Measurements from ENCODE around the gene ITM2B. TPM values are rescaled to one million over a fixed set of nuclear protein-coding genes. Genes with fewer than 3 reads are reported as not detected.

ITM2B gene
- total and polyA plus RNA-seq, 2 experiments from 2014 or later: 139 to 318 TPM

- no peak for TF ChIP-seq EZH2 (IDR thresholded peaks at IDR 0.05; ENCODE audit: low read depth, unreplicated experiment)
- no peak for TF ChIP-seq CTCF (conservative IDR thresholded peaks at IDR 0.05; ENCODE audit: low read depth in 2 of 2)
- no peak for TF ChIP-seq ZNF462 (CRISPR knock-in tag; IDR thresholded peaks at IDR 0.05)
- no peak for TF ChIP-seq JUNB (IDR thresholded peaks at IDR 0.05; ENCODE audit: unreplicated experiment)
- no peak for TF ChIP-seq ETS1 (IDR thresholded peaks at IDR 0.05)
- no peak for TF ChIP-seq ZNF114 (CRISPR knock-in tag; IDR thresholded peaks at IDR 0.05)
- TF ChIP-seq CREB1 (CRISPR knock-in tag; IDR thresholded peaks at IDR 0.05; ENCODE audit: low read depth): no peak
- TF ChIP-seq POLR2AphosphoS5 (IDR thresholded peaks at IDR 0.05; ENCODE audit: low read depth): no peak
- no peak for TF ChIP-seq EZH2phosphoT487 (IDR thresholded peaks at IDR 0.05; ENCODE audit: unreplicated experiment)
- no peak for TF ChIP-seq ZNF331 (CRISPR knock-in tag; IDR thresholded peaks at IDR 0.05; ENCODE audit: low read depth)
- TF ChIP-seq STAT1 (IDR thresholded peaks at IDR 0.05; ENCODE audit: unreplicated experiment): no peak
- no peak for TF ChIP-seq REST (IDR thresholded peaks at IDR 0.05; ENCODE audit: unreplicated experiment)
- no peak for TF ChIP-seq NANOG (IDR thresholded peaks at IDR 0.05; ENCODE audit: borderline replicate concordance)
- ATAC-seq (no peak), DNase-seq (ENCODE audit: low spot score) (no peak)
- Mint-ChIP-seq H3K4me1 (no peaks in the 10 kb centered on the region), H3K27me3 (ENCODE audit: insufficient read depth, low read depth, poor library complexity) (no peaks in the 10 kb centered on the region), H3K27ac (no peak overlapping the region), H3K4me3 (no peak overlapping the region), H3K9me3 (no peaks in the 10 kb centered on the region), H3K36me3 (ENCODE audit: low read depth) (no peaks in the 10 kb centered on the region)
- Histone ChIP-seq H3K27me3 (ENCODE audit: insufficient read depth) (no peaks in the 10 kb centered on the region), H3K9me2 (ENCODE audit: insufficient read depth) (peaks cover 6% of the 10 kb centered on the region; the same call in 1 of the 2 replicates), H3K4me3 (no peak overlapping the region), H3K4me1 (ENCODE audit: insufficient read depth) (no peaks in the 10 kb centered on the region), H3K4me2 (no peak overlapping the region), H3K27ac (ENCODE audit: low read depth) (no peak overlapping the region), H3K79me2 (replicated peaks; ENCODE audit: insufficient read depth) (no peaks in the 10 kb centered on the region), H2AFZ (no peak overlapping the region), H4K20me1 (replicated peaks; ENCODE audit: insufficient read depth) (no peaks in the 10 kb centered on the region), H3K36me3 (ENCODE audit: insufficient read depth) (no peaks in the 10 kb centered on the region), H3F3A (replicated peaks; ENCODE audit: low read depth) (no peaks in the 10 kb centered on the region)
Observed at GRCh38 chr13:48292650-48293049, 59.6 kb downstream of the ITM2B start.

All from GM23338 (cell line).